Measurements from ENCODE around the gene PRSS12. TPM values are rescaled to one million over a fixed set of nuclear protein-coding genes. Genes with fewer than 3 reads are reported as not detected.

PRSS12 gene
- total and polyA plus RNA-seq, 8 donors: 5.5 to 12.9 (median 7.7) TPM

GRCh38 chr4:118322831-118323502 lies 29.8 kb downstream of the PRSS12 start:
- H3K9me3 ChIP-seq: no peaks in the 10 kb centered on the region
- no peak for TF ChIP-seq CTCF (IDR thresholded peaks at IDR 0.05)
- H3K4me1 ChIP-seq: no peaks in the 10 kb centered on the region
- WGBS, 2 donors: 83 to 87% methylated on average over 5 of the region's 5 CpGs
- no peaks in the 10 kb centered on the region for H3K36me3 ChIP-seq
- ATAC-seq: no peak
- intact Hi-C loops (cut with DNase I): no loop called here
- H3K4me3 ChIP-seq: no peak overlapping the region
- FAIRE-seq: no peak
- H3K27ac ChIP-seq: no peak overlapping the region
- no peaks in the 10 kb centered on the region for H3K27me3 ChIP-seq
- no peak for DNase-seq

DNA sequence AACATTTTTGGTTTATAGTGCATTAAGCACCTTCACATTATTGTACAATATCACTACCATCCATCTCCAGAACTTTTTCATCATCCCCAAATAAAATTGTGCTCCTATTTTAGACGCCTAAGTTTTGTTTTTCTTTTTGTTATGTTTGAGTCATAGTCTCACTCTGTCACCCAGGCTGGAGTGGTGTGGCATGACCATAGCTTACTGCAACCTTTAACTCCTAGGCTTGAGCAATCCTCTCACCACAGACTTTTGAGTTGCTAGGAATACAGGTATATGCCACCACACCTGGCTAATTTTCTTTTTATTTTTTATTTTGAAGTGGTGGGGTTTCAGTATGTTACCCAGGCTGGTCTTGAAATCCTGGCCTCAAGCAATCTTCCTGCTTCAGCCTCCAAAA lies 33.9 kb downstream of the PRSS12 start:
- DNase-seq (no peak), FAIRE-seq (no peak), ATAC-seq (no peak)
- H3K9me3 ChIP-seq: no peaks in the 10 kb centered on the region
- H3K27me3 ChIP-seq: no peaks in the 10 kb centered on the region
- intact Hi-C loops (cut with DNase I): no loop called here
- no peak overlapping the region for H3K4me3 ChIP-seq
- WGBS, 2 donors: 73 to 88% methylated on average over 1 of the region's 1 CpG
- no peaks in the 10 kb centered on the region for H3K4me1 ChIP-seq
- H3K36me3 ChIP-seq: no peaks in the 10 kb centered on the region
- TF ChIP-seq CTCF (IDR thresholded peaks at IDR 0.05): no peak
- H3K27ac ChIP-seq: no peak overlapping the region

DNA sequence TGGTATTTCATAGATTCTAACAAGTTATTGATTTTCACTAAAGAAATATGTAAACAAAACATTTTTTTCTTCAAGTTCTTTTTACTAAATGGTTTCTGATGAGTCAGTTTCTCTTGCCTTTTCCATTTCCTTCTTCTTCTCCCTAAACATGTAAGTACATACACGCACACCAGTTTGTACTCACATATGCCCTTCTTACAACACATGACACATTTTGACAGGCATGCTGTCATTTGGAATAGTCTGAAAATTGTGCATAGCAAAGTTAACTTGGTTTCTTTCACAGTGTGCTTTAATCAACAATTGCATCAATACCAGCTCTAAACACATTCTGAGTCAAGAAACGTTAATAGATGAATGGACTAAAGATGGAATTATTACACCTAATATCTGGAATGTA lies 35.1 kb downstream of the PRSS12 start:
- Histone ChIP-seq H3K4me1 (no peaks in the 10 kb centered on the region), H3K27me3 (no peaks in the 10 kb centered on the region), H3K27ac (no peak overlapping the region), H3K4me3 (no peak overlapping the region), H3K36me3 (no peaks in the 10 kb centered on the region), H3K9me3 (no peaks in the 10 kb centered on the region)
- WGBS, 2 donors: 91% methylated on average over 2 of the region's 2 CpGs
- intact Hi-C loops (cut with DNase I): no loop called here
- no peak for FAIRE-seq
- no peak for ATAC-seq
- TF ChIP-seq CTCF (IDR thresholded peaks at IDR 0.05): no peak
- DNase-seq: no peak

DNA sequence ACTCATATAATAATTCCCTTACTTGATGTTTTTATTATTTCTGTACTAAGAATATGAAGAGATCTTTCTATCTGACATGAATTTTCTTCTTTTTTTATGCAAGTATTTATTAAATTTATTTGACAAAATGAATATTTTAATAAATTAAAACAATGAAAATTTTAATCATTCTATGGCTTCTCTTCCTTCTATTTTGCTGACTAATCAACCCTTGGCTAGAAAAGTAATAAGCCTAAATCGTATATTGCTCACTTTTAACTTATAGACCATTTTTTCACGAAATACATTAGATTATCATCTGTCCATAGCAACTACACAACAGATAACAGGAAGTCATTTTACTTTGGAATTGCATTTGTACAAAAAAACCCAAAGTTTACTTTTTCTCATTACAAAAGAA lies 38.6 kb downstream of the PRSS12 start:
- no peaks in the 10 kb centered on the region for H3K9me3 ChIP-seq
- no peak overlapping the region for H3K27ac ChIP-seq
- no peak overlapping the region for H3K4me3 ChIP-seq
- no peaks in the 10 kb centered on the region for H3K27me3 ChIP-seq
- no peak for FAIRE-seq
- no peaks in the 10 kb centered on the region for H3K36me3 ChIP-seq
- ATAC-seq: no peak
- WGBS, 2 donors: 91 to 92% methylated on average over 2 of the region's 2 CpGs
- no peak for TF ChIP-seq CTCF (IDR thresholded peaks at IDR 0.05)
- intact Hi-C loops (cut with DNase I): no loop called here
- DNase-seq: no peak
- H3K4me1 ChIP-seq: no peaks in the 10 kb centered on the region

- no peaks in the 10 kb centered on the region for H3K4me1 ChIP-seq
- ATAC-seq (no peak), FAIRE-seq (no peak), DNase-seq (no peak)
- TF ChIP-seq CTCF (IDR thresholded peaks at IDR 0.05): no peak
- H3K27ac ChIP-seq: no peak overlapping the region
- intact Hi-C loops (cut with DNase I): no loop called here
- no peaks in the 10 kb centered on the region for H3K27me3 ChIP-seq
- H3K36me3 ChIP-seq: no peaks in the 10 kb centered on the region
- 86 to 91% methylated on average over 6 of the region's 6 CpGs for WGBS, 2 donors
- H3K4me3 ChIP-seq: no peak overlapping the region
- no peaks in the 10 kb centered on the region for H3K9me3 ChIP-seq
Observed at GRCh38 chr4:118313098-118313497, 39.7 kb downstream of the PRSS12 start.

All from pancreas (tissue), 10 donors.